Muscle of back (tissue), 11 donors: Measurements from ENCODE around the gene RASD1. TPM values are rescaled to one million over a fixed set of nuclear protein-coding genes. Genes with fewer than 3 reads are reported as not detected.
A peak's percentile ranks its signal among the peaks of the same experiment; 100 is the strongest.
"Not testable (repeated sequence)": the region's sequence is repeated elsewhere in the genome, so short reads cannot be mapped to it uniquely, and the experiment has no call there.

Experiments
- DNase-seq, 3 donors: peaks; one replicate each; pipeline versions ENCODE4 v3.0.0 to v3.0.0-alpha.2; 2013
- polyA plus RNA-seq, 10 donors: library from polyadenylated mRNA; unstranded; fragments of 120-200 nt; gene quantifications; one replicate each; pipeline ENCODE4 v1.2.1, GENCODE V29; 2013; ENCODE audit not compliant: insufficient read length in 10 of 10

The RASD1 gene
- polyA plus RNA-seq, 10 donors = 2.6 to 7.6 (median 4.4) TPM

DNA sequence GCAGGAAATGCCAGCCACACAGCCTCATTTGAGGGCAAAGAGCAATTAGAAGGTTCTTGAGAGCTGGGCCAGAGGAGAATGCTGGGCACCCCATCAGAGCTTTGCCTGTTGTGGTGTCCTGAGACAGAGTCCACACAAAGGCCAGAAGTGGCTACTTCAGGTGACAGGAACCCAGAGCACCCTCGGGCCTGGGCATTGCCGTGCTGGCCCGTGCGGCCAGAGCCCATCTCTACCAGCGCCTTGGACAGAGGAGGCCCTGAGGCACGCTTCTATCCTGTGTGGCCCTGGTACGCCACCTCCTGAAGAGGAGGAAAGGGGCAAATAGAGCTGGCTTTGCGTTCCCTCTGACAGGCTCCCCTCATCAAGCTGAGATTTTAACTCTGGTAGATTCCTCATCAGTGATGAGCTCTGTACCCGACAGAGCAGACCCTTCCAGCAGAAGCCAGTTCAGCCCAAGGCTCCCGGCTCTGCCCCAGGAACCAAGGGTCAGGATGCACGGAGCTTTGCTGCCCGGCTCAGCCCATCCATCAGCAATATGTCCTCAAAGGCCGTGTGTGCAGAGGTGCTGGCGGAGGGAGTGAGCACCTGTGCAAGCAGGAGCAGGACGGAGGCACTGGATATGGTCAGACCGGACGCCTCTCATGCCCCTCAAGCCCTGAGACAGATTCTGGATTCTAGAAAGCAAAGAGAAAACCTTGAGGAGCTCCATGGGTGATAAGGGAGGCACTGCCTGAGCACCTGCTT lies 3.4 kb upstream of the RASD1 start:
- DNase-seq = no peak

DNA sequence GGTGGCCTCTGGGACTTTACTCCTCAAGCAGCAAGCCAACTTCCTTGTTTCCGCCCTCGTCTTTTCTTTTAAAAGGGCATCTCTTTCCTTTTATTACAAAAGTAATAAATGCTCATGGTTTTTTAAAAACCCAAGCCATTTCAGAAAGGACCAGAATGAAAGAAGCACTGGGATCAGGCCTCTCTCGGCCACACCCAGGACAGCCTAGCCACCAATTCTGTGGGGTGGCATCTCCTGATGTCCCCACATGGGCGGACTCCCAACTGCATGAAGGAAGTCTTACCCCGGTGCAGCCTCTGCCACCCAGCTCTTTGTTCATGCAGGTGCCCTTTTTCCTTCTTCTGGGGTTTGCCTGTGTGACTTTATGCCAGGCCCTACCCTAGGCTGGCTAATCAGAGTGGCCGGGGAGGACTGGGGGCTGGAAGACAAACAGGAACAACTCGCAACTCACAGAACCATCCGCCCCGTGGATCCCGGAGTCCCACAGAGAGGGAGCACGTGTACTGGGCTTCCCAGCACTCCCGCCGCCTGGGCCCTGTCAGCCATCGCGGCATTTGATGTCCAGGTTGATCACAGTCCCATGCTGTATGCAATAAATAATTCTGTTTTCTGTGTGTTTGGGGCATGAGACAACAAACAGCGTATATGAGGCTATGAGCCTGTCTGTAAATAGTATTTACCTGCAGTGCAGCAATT lies 2.6 kb upstream of the RASD1 start:
- no peak for DNase-seq

DNA sequence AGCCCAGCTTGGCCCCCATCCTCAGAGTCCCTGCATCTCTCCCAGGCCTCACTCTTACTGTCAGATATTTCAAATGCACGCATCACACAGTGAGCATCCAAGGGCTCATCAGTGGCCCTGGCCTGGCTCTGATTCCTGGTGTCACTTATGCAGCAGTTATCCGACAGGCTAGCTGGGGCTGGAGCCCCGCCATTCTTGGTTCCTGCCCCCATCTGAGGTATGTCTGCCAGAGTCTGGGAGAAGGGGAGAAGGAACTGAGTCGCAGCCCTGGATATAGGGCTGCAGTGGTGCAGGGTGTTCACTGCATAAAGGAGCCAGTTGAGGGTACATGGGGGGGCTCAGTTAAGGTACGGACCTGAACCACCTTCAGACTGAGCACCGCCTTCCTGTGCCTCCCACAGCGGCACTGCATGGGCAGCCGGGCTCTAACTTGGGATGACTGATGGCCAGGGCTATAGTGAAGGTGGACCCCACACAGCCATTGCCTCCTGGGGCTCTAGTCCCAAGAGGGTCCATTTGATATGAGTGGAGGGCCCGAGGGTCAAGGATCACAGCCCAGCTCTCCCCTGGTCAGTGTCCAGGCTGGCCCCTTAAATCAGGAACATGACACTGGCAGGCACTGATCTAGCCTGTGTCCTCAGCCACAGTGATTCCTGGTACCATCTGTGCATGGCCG lies 1.8 kb upstream of the RASD1 start:
- DNase-seq = no peak

DNA sequence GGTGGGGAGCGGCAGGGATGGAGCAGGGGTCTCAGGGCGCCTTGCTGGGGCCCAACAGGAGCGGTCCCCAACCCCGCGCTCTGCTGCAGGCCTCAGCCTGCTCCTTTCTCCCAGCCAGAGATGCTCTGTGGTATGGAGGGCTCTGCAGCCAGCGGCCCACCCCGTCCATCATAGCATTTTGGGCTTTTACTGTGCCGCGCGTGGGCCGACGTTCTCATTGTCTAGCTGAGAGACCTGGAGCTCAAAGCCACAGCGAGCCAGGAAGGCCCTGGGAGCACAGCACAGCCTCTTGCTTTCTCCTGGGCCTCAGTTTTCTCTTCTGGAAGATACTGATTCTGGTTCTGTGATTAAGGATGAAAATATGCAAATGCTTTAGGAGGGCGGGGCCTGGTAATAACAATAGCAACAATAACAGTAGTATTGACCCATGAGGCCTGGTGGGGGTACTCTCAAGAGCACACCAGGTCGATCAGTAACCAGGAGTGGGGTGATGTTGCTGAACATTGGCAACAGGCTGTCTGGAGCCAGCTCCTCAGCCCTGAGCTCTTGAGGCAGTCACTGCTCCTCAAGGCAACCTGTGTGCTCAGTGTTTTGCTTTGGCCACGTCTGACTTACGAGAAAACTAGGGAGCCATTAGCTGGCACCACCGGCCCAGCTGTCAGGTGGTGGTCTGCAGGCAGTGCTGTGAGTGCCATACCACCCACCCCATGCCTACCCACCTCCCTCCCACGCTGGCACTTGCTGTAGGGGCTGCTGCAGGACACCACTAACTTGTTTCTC lies 1.1 kb upstream of the RASD1 start:
- no peak for DNase-seq

DNA sequence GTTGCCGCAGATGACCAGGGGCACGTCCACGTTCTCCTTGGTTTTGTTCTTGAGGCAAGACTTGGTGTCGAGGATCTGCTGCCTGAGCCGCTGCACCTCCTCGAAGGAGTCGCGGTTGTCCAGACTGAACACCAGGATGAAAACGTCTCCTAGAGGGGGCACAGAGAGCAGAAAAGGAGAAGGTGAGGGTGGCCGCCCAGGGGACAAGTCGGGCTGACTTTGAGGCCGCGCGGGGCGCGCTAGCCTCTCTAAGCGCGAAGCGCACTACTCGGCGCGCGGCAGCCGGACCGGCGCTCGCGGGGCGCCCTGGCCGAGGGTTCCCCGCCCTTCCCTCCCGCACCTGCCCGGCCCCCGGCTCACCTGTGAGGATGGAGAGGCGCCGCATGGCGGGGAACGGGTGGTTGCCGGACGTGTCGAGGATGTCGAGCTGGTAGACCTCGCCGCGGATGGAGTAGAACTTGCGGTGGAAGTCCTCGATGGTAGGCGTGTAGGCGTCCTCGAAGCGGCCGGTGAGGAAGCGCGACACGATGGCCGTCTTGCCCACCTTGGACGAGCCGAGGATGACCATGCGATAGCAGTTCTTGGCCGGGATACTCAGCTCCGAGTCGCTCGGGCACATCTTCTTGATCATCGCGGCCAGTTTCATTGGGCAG lies 533 bp downstream of the RASD1 start:
- peak in 1 of 3 donors; percentile 85 for DNase-seq

DNA sequence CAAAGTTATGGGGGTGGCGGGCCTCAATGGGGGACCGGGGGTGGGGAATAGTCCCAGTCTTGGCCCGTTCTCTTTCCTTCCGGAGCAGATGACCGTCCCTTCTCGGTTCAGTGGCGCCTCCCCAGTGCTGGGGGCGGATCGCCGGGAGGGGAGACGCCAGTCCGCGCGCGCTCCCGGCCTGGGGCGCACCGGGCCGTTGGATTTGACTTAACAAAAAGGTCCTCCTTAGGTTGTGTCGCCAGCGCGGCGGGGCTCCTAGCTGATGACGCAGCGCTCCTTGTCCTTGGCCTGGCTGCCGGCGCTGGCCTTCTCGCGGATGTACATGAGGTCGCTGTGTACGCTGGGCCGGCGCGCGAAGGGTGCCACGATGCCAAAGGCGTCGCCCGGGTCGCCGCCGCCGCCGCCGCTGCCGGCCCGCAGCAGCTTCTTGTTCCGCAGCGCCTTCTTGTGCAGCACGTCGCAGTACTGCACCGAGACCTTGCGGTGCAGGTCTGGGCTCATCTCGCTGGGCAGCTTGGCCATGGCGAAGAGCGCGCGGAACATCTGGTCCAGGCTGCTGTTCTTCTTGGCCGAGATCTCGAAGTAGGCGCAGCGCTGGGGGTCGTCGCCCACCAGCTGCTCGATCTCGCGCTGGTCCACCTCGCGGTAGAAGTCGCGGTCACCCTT lies 1.2 kb downstream of the RASD1 start:
- peak in 1 of 3 donors; percentile 87 for DNase-seq

DNA sequence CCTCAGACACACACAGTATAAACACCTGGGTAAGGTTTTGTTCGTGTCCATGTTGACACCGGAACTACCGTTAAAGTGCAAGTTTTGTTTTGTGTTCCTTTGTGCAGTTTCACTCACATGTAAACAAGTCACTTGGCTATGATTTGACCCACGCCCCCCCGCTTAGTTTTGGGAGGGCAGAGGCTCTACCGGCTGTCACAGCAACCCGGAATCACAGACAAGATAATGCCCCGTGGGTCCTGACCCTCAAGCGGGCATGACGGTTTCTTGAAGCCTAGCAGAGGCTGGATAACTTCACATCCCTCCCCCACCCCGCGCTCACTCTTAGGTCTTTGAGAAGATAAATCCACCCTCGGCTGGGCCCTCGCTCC lies 1.7 kb downstream of the RASD1 start:
- no peak for DNase-seq

DNA sequence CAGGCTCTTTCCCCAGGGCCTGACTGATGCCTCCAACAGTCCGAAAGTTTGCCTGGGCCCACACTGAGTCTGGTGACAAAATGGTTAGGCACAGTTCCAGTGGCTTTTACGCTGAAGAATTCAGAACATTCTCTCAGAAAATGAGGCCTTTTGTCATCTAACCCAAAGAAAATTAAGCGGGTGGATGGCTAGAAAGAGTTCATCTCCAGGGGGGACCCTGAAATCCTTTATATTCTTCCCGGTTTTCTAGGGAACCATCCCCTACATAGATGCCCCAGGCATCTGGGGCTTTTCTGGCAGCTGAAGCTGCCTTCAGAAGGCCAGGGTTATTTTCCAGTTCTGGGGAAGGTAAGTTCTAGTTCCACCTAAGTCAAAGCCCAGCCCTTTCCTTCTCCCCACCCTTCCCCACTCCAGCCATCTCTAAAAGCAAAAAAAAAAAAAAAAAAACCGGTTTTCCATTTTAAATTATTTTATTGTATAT lies 2.2 kb downstream of the RASD1 start:
- no peak for DNase-seq

DNA sequence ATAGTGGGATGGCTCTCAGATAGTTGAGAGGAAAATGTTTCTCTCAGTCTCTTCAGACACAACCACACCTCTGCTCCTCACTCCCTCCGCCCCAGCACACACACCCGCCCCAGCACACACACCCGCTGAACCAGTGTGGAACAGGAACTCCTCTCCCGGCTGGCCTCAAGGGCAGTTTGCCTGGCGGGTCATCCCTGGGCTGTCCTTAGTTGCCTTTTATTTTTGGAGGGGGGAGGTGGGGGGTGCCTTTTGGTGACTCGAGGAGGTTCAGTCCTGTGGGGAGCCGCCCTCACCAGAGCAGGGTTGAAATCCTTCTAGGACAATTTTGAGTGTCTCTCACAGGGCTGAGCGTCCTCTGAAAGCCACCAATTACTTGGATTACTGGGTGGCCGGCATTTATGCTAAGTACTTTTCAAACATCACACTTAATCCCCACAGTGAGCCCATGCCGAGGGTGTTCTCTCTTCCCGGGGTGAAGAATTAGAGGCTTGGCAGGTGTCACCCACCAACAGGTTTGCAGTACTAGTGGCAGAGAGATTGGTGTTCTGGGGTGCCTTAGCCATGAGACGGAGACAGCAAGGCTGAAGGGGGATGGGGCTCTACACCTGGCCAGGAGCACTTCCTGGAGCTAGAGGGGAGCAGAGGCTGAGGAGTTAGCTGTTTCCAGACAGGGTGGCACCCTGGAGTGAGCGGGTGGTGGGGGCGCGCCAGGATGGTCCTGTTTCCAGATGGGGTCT lies 2.8 kb downstream of the RASD1 start:
- no peak for DNase-seq

DNA sequence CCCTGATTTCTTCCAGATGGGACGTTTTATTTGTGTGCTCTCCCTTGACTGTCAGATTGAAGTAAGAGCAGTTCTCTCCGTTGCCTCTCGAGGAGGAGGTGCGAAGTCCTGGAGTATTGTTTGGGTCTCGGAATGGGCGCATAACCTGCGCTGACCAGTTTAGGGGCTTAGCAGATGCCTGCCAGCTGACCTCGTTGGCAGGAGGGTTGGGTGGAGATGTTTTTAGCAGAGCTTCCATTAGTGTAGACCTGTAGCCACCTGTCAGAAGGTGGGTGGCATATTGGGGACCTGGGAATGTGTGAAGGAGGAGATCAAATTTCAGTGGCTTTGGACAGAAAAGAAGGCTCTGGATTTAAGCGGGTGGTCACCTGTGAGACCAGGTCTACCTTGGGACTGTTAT lies 3.6 kb downstream of the RASD1 start:
- DNase-seq = no peak

DNA sequence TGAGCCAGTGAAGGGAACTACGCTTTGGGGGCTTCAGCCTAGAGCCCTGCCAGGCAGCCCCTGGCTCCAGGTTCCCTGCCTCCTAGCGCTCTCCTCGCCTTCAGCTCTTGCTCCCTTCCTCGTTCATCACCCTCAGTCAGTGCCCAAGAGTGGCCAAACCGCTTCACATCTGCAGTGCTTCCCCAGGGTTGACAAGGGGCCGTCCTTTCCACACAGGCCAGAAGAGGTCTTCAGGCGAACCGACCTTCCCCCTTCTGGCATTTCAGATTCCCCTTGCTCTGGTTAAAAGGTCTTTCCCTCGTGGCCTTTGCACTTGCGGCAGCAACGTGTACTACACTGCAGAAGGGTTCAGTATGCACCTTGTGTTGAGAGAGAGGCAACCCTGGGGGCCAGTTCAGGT lies 4.1 kb downstream of the RASD1 start:
- no peak for DNase-seq

DNA sequence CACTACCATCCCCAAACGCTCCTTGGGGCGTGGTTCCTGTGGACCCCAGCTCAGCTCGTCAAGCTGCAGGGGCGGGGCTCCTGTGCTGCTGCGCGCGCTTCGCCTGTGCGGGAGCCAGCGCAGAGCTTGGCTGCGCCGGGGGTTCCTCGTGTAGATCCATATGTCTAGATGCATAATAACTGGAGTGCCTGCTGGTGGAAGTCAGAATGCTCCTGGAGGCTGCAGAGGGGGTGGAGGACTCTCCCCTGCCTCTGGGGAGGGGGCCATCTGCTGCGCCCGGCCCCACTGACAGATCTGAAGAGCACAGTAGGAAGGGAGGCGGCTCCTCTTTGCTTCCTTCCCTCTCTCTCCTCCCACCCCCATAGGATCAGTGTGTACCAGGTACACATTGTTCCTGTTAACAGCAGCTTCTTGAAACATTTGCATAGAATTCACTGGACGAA lies 4.6 kb downstream of the RASD1 start:
- DNase-seq = no peak

DNA sequence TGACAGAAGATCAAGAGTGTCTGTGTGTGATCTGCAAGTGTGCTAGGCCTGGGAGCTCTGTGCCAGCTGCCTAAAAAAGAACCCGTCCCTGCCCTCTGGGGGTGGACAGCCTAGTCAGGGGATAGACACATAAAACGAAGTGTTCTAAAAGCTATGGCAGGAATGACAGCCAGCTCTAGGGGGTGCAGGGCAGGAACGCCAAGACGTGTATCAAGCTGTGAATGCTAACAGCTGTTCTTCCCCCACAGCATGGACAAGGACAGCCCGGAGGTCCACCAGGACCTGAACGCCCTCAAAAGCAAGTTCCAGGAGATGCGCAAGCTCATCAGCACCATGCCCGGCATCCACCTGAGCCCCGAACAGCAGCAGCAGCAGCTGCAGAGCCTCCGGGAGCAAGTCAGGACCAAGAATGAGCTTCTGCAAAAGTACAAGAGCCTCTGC lies 5.1 kb downstream of the RASD1 start:
- no peak for DNase-seq

DNA sequence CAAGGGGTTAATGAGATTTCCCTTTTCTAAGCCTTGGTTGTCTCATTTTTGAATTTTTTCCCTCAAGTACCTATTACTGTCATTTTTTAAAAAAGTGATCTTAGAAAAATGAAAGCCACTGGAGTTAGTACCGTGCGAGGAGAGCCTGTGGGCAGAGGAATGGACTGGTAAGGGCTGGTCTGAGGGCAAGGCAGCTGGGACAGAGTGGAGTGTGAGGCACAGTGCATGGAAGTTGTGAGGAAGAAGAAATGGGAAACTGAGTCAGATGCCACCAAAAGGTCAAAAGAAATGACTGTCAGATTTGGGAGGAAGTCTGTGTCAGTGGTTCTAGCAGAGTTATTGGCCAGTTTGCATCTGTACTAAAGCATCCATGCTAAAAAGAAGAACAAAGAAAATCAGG lies 8.2 kb downstream of the RASD1 start:
- DNase-seq = no peak

DNA sequence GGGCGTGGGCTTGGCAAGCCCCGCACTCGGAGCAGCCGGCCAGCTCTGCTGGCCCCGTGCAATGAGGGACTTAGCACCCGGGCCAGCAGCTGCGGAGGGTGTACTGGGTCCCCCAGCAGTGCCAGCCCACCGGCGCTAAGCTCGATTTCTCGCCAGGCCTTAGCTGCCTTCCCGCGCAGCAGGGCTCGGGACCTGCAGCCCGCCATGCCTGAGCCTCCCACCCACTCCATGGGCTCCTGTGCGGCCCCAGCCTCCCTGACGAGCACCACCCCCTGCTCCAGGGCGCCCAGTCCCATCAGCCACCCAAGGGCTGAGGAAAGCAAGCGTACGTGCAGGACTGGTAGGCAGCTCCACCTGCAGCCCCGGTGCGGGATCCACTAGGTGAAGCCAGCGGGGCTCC lies 9.8 kb downstream of the RASD1 start:
- DNase-seq = not testable (repeated sequence)

DNA sequence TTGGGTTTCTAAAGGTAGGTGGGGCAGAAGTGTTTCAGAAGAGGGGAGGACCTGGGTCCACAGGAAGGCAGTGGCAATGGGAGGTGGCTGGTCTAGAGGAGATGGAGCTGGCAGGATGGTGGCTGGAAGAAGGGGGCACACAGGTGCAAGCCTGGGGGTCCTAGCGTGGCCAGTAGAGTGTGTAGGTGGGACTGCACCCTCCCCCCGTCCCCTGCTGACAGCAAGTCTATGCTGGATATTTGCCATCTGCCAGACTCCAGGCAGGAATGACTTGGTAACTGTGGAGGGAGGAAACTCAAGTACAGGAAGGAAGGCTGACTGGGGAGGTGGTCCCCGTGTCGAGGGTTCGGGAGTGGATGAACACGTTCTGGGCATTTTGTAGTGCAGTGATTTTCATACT lies 10.8 kb downstream of the RASD1 start:
- DNase-seq = no peak

DNA sequence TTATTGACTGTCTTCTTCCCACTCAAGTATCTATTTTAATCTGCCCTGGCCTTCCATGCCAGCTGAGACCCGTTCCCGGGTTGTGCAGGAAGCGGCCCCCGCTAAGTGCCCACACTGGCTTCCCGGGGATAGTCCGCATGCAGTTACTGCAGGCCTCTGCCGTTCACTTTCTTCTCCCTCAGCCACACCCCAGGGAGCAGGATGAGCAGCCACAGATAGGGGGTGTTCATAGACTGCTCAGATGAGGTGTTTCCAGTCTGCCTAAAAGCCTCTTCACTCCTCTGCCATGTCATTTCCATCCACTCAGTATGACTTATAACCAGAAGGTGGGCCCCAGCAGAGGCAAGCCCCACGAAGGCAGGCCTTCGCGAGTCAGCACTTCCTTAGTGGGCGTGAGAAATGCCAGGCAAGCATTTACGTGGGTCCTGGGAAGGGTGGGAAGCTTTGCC lies 11.7 kb downstream of the RASD1 start:
- DNase-seq = no peak

DNA sequence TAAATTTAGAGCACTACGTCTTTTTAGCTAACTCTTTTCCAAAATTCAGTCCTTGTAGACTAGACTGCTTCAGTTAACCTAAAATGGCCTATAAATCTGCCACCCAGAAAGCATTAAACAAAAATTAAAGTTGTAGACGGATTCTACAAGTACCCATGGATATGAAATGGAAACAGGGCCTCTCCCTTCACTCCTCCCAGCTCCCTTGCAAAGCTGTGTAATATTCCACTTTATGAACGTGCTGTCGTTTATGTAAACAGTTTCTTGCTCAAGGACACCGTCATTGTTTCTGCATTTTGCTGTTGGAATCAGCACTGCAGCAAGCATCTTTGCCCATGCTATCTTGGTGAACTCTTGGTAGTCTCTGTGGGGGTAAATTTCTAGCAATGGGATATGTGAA lies 14.3 kb downstream of the RASD1 start:
- DNase-seq = no peak

DNA sequence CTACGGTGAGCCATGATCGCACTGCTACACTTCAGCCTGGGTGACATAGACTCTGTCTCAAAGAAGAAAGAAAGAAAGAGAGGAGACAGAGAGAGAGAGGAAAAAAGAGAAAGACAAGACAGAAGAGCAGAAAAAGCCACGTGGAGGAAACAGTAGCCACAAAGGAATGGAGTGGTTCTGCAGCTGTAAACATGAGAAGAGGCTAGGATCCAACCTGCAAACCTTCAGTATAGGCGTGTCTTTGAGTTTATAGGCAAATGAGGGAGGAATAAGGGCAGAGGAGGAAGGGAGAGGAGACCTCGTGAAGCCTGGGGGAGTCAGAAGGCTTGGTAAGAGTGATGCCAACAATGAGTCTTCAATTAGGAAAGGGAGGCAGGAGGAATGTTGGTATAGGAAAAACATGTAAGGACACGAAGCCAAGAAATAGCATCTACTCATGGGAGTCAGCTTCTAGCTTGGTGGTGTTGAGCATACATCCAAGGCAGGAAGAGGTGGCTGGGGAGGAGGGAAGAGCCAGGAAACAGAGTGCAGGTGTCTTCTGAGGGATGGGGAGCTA lies 15.5 kb downstream of the RASD1 start:
- DNase-seq = no peak

DNA sequence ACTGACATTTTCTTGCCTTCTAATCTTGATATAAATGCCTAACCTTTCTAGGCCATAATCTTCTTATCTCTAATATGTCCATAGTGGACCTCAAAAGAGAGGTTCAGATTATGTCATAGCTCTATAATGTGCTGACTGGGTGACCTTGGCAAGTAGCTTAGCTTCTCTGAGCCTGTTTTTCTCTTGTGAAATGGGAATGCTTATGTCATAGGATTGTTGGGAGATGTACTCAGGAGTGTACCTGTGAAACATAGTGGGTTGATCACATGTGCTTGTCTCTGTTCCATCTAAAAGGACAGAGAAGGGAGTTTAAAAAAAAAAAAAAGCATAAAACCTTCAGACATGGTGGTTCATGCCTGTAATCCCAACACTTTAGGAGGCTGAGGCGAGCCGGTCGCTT lies 17.0 kb downstream of the RASD1 start:
- no peak for DNase-seq
